H1 (cell line): ENCODE measurements around the gene TGFBR1. TPM values are rescaled to one million over a fixed set of nuclear protein-coding genes. Genes with fewer than 3 reads are reported as not detected.

ENCODE experiments used
- KDM1A ChIP-seq: fragments of 200-600, 300-600 bp; sonication (generic); IDR thresholded peaks from 2 replicates; pipeline ENCODE4 v1.7.1; 2016; ENCODE audit warnings: mild to moderate bottlenecking, low read length, borderline replicate concordance
- RBBP5 ChIP-seq: IDR thresholded peaks from 2 replicates; pipeline ENCODE4 v1.7.1; 2012; ENCODE audit warnings: low read depth, mild to moderate bottlenecking, inconsistent platforms, low read length, moderate library complexity, borderline replicate concordance
- SIX5 ChIP-seq: IDR thresholded peaks from 2 replicates; pipeline ENCODE4 v1.6.1; 2011; ENCODE audit warnings: mild to moderate bottlenecking, low read depth, low read length
- polyA plus RNA-seq, 7 experiments: library from polyadenylated mRNA; depleted of rRNA in 3 of 7; stranded (reverse) in 5 of 7; unstranded in 2 of 7; fragments of >200 nt in 5 of 7; fragments of 200-250 nt in 2 of 7; gene quantifications; 1 replicate in 5 of 7; 2 replicates in 1 of 7; 4 replicates in 1 of 7; pipeline versions ENCODE4 v1.2.1 to v1.2.3, GENCODE V29; 2011 to 2013; ENCODE audit warnings: missing spikeins in 2 of 7, mixed read lengths in 2 of 7
- total RNA-seq: library from RNA; stranded (reverse); fragmentation: NEBNext Ultra II Directional; extraction: Animal tissue kit (Norgen Biotek cat#: 25700); gene quantifications from 2 replicates; pipeline ENCODE4 v1.2.1, GENCODE V29; 2021

The TGFBR1 gene
- total and polyA plus RNA-seq, 2 of the 8 experiments (the other 6 are each of a cell fraction or from before 2014, with no cell fraction given): 16.8 to 52.4 TPM

DNA sequence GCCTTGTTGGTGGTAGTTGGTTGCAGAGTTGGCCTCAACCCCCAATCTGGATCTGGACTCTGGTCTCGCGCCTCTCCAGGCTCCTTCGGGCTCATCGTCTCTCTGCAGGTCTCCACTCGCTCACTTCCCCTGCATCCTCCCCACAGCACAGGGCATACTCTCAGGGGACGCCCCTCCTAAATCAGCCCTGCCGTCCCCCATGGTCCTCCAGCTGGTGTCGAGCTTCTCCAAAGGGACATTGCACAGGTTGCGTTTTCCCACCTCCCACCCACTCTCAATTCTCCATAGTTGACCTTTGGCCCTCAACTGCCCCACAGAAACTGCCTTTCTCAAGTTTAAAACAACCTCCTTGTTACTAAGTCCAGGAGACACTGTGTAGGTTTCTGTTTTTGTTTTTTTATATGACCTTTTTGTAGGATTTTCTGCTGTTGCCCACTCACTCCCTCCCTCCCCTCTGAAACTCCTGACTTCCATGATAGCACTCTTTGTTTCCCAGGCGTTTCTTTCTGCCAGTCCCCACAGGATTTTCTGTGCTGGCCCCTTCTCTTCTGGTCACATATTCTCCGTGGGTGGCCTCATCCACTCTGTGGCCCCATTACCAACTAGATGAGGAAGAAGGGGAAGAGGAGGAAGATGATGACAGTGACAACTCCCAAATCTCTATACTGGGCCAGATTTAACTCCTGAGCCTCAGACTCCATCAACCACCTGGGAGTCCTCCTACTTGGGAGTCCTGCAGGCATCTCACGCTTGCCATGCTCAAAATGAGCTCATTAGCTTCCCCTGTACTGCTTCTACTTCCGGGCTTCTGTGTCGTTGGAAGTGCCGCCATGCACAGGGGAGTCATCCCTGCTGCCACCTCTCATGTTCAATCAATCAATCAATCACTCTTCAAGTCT lies 66.6 kb downstream of the TGFBR1 start (continued):
- TF ChIP-seq RBBP5 (no peak), KDM1A (no peak), SIX5 (no peak)
